HEK293 (cell line): ENCODE measurements around the gene WDR1.

Experiments used
- CTCF ChIA-PET: fragments of 350-600 bp; formaldehyde crosslinking; extraction: SDS; loops from one replicate; lab custom pipeline; 2021; ENCODE audit warnings: antibody characterized with exemption; lab: Yijun Ruan, JAX
- POLR2A ChIA-PET: fragments of 300-600 bp; formaldehyde crosslinking; extraction: SDS; loops from one replicate; lab custom pipeline; 2020; ENCODE audit warnings: antibody characterized with exemption, inconsistent platforms; lab: Yijun Ruan, JAX
- H3K27ac ChIP-seq: fragments of 200-500 bp; sonication (Bioruptor generic); 2 replicates; pipeline ENCODE4 v1.5.1; 2014; ENCODE audit warnings: low read depth, low read length, control low read depth, inconsistent platforms; ENCODE audit errors: extremely low read depth
- H3K36me3 ChIP-seq, 2 experiments: fragments of 200-500 bp in 1 of 2; sonication (Bioruptor generic) in 1 of 2; 1 replicate in 1 of 2; 2 replicates in 1 of 2; pipeline ENCODE4 v1.5.1; 2014 to 2017; ENCODE audit warnings: inconsistent platforms in 2 of 2, low read length in 2 of 2; ENCODE audit not compliant: control insufficient read depth in 2 of 2, insufficient read depth in 1 of 2
- H3K4me1 ChIP-seq: fragments of 200-500 bp; sonication (Bioruptor generic); 2 replicates; pipeline ENCODE4 v1.5.1; 2014; ENCODE audit warnings: mild to moderate bottlenecking, low read length, inconsistent platforms; ENCODE audit not compliant: control insufficient read depth, insufficient read depth
- H3K4me3 ChIP-seq: 2 replicates; pipeline ENCODE4 v1.5.1; 2011; ENCODE audit warnings: low read depth, mild to moderate bottlenecking, control low read depth, low read length, moderate library complexity
- H3K9me3 ChIP-seq: fragments of 200-500 bp; sonication (Bioruptor generic); 2 replicates; pipeline ENCODE4 v1.5.1; 2014; ENCODE audit warnings: low read depth, low read length, inconsistent platforms; ENCODE audit not compliant: control insufficient read depth, insufficient read depth
- HOXC10 ChIP-seq: sonication (generic); formaldehyde crosslinking; IDR thresholded peaks from 2 replicates; pipeline ENCODE4 v1.8.1; 2023; ENCODE audit warnings: mild to moderate bottlenecking, missing genetic modification reagents
- MEIS1 ChIP-seq: sonication (generic); formaldehyde crosslinking; IDR thresholded peaks from 2 replicates; pipeline ENCODE4 v1.8.1; 2022; ENCODE audit warnings: missing genetic modification reagents, mild to moderate bottlenecking, borderline replicate concordance
- ZEB2 ChIP-seq: fragments of 450-650 bp; formaldehyde crosslinking; IDR thresholded peaks from 2 replicates; pipeline ENCODE4 v1.5.1; 2016; ENCODE audit warnings: missing biosample characterization, missing genetic modification characterization
- ZFP37 ChIP-seq: fragments of 450-650 bp; formaldehyde crosslinking; IDR thresholded peaks from 2 replicates; pipeline ENCODE4 v1.5.1; 2016; ENCODE audit warnings: missing biosample characterization, missing genetic modification characterization
- ZNF112 ChIP-seq: fragments of 450-650 bp; formaldehyde crosslinking; IDR thresholded peaks from 2 replicates; pipeline ENCODE4 v1.5.0; 2017; ENCODE audit warnings: missing biosample characterization, missing genetic modification characterization
- ZNF146 ChIP-seq: fragments of 450-650 bp; formaldehyde crosslinking; IDR thresholded peaks from 2 replicates; pipeline ENCODE4 v1.5.1; 2016; ENCODE audit warnings: missing biosample characterization, missing genetic modification characterization
- ZNF184 ChIP-seq: fragments of 450-650 bp; IDR thresholded peaks from 2 replicates; pipeline ENCODE4 v1.5.1; 2018; ENCODE audit warnings: missing biosample characterization, mild to moderate bottlenecking, missing genetic modification characterization
- ZNF530 ChIP-seq: fragments of 450-650 bp; formaldehyde crosslinking; IDR thresholded peaks from 2 replicates; pipeline ENCODE4 v1.5.1; 2016; ENCODE audit warnings: low read depth, missing biosample characterization, missing genetic modification characterization
- ZNF596 ChIP-seq: fragments of 450-650 bp; IDR thresholded peaks from 2 replicates; pipeline ENCODE4 v1.5.0; 2018; ENCODE audit warnings: missing biosample characterization, mild to moderate bottlenecking, missing genetic modification characterization, moderate library complexity
- ZNF623 ChIP-seq: fragments of 450-650 bp; formaldehyde crosslinking; IDR thresholded peaks from 2 replicates; pipeline ENCODE4 v1.5.1; 2016; ENCODE audit warnings: missing biosample characterization, missing genetic modification characterization
- ZNF701 ChIP-seq: fragments of 450-650 bp; formaldehyde crosslinking; IDR thresholded peaks from 2 replicates; pipeline ENCODE4 v1.5.1; 2016; ENCODE audit warnings: missing biosample characterization, missing genetic modification characterization
- ZNF837 ChIP-seq: fragments of 450-650 bp; formaldehyde crosslinking; IDR thresholded peaks from 2 replicates; pipeline ENCODE4 v1.5.1; 2016; ENCODE audit warnings: missing biosample characterization, missing genetic modification characterization
- ZSCAN16 ChIP-seq: fragments of 450-650 bp; formaldehyde crosslinking; IDR thresholded peaks from 2 replicates; pipeline ENCODE4 v1.5.1; 2016; ENCODE audit warnings: missing biosample characterization, missing genetic modification characterization
- TF ChIP-seq, protein P1 (sequence below): fragments of 450-650 bp; formaldehyde crosslinking; optimal IDR thresholded peaks from 2 replicates; pipeline ENCODE3; 2016; ENCODE audit warnings: missing biosample characterization, mild to moderate bottlenecking, missing genetic modification characterization
- TF ChIP-seq, protein P2 (sequence below): fragments of 450-650 bp; formaldehyde crosslinking; IDR thresholded peaks from 2 replicates; pipeline ENCODE4; 2016; ENCODE audit warnings: missing biosample characterization, missing genetic modification characterization
- TF ChIP-seq, protein P3 (sequence below): fragments of 450-650 bp; formaldehyde crosslinking; conservative IDR thresholded peaks from 2 replicates; pipeline ENCODE4 v1.5.1; 2016; ENCODE audit warnings: low read depth, missing biosample characterization, missing genetic modification characterization
- TF ChIP-seq, protein P4 (sequence below): fragments of 450-650 bp; formaldehyde crosslinking; IDR thresholded peaks from 2 replicates; pipeline ENCODE4 v1.5.1; 2017; ENCODE audit warnings: missing biosample characterization, missing genetic modification characterization
- TF ChIP-seq, protein P5 (sequence below): fragments of 450-650 bp; formaldehyde crosslinking; IDR thresholded peaks from 2 replicates; pipeline ENCODE4 v1.5.1; 2017; ENCODE audit warnings: missing biosample characterization, missing genetic modification characterization

Gene WDR1

DNA sequence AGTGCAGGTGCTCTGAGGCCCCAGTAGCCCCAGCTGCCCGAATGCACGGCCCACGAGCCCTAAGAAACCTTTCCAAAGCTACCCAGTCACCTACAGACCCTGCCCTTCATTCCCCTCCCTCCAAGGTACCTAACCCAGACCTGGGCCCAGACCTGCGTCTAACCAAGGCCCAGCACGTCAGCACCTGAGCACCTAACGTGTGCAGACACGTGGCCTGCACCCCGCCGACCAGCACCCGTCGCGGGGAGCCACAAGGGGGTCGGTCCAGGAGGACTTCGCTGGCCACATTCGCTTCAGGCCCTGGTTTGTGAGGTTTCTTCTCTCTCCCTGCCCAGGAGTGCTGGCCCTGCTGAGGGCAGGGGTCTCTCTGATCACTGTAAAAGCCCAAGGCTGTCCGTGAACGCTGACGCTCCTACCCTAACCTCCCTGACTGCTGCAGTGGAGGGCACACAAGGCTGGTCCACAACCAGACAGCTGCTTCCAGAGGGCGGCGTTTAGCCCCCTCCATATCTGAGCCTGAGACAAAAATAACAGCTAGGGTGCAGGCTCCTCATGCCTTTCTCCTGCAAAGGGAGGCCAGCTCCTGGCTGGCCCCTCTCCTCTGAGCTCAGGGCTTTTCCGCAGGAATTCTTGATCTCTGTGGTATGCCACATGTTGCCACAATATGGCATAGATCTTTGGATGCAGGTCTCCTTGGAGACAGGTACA, 31.8 kb downstream of the WDR1 start:
- CTCF ChIA-PET = no interaction called here
- TF ChIP-seq HOXC10 (CRISPR knock-in tag) = no peak
- no peak for TF ChIP-seq ZFP37
- no peak for TF ChIP-seq ZNF530 (tag by site-specific recombination)
- TF ChIP-seq, protein P1, sequence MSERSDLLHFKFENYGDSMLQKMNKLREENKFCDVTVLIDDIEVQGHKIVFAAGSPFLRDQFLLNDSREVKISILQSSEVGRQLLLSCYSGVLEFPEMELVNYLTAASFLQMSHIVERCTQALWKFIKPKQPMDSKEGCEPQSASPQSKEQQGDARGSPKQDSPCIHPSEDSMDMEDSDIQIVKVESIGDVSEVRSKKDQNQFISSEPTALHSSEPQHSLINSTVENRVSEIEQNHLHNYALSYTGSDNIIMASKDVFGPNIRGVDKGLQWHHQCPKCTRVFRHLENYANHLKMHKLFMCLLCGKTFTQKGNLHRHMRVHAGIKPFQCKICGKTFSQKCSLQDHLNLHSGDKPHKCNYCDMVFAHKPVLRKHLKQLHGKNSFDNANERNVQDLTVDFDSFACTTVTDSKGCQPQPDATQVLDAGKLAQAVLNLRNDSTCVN = no peak
- no peak for TF ChIP-seq ZNF701 (tag by site-specific recombination)
- TF ChIP-seq ZNF184 (tag by site-specific recombination) = no peak
- TF ChIP-seq ZNF112 (tag by site-specific recombination) = no peak
- no peak for TF ChIP-seq ZSCAN16
- TF ChIP-seq, protein P2, sequence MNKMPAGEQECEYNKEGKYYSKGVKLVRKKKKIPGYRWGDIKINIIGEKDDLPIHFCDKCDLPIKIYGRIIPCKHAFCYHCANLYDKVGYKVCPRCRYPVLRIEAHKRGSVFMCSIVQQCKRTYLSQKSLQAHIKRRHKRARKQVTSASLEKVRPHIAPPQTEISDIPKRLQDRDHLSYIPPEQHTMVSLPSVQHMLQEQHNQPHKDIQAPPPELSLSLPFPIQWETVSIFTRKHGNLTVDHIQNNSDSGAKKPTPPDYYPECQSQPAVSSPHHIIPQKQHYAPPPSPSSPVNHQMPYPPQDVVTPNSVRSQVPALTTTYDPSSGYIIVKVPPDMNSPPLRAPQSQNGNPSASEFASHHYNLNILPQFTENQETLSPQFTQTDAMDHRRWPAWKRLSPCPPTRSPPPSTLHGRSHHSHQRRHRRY (tag by site-specific recombination) = no peak
- TF ChIP-seq, protein P3, sequence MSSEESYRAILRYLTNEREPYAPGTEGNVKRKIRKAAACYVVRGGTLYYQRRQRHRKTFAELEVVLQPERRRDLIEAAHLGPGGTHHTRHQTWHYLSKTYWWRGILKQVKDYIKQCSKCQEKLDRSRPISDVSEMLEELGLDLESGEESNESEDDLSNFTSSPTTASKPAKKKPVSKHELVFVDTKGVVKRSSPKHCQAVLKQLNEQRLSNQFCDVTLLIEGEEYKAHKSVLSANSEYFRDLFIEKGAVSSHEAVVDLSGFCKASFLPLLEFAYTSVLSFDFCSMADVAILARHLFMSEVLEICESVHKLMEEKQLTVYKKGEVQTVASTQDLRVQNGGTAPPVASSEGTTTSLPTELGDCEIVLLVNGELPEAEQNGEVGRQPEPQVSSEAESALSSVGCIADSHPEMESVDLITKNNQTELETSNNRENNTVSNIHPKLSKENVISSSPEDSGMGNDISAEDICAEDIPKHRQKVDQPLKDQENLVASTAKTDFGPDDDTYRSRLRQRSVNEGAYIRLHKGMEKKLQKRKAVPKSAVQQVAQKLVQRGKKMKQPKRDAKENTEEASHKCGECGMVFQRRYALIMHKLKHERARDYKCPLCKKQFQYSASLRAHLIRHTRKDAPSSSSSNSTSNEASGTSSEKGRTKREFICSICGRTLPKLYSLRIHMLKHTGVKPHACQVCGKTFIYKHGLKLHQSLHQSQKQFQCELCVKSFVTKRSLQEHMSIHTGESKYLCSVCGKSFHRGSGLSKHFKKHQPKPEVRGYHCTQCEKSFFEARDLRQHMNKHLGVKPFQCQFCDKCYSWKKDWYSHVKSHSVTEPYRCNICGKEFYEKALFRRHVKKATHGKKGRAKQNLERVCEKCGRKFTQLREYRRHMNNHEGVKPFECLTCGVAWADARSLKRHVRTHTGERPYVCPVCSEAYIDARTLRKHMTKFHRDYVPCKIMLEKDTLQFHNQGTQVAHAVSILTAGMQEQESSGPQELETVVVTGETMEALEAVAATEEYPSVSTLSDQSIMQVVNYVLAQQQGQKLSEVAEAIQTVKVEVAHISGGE (tag by site-specific recombination) = no peak
- TF ChIP-seq ZNF146 (tag by site-specific recombination) = no peak
- TF ChIP-seq, protein P4, sequence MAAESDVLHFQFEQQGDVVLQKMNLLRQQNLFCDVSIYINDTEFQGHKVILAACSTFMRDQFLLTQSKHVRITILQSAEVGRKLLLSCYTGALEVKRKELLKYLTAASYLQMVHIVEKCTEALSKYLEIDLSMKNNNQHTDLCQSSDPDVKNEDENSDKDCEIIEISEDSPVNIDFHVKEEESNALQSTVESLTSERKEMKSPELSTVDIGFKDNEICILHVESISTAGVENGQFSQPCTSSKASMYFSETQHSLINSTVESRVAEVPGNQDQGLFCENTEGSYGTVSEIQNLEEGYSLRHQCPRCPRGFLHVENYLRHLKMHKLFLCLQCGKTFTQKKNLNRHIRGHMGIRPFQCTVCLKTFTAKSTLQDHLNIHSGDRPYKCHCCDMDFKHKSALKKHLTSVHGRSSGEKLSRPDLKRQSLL (tag by site-specific recombination) = no peak
- TF ChIP-seq, protein P5, sequence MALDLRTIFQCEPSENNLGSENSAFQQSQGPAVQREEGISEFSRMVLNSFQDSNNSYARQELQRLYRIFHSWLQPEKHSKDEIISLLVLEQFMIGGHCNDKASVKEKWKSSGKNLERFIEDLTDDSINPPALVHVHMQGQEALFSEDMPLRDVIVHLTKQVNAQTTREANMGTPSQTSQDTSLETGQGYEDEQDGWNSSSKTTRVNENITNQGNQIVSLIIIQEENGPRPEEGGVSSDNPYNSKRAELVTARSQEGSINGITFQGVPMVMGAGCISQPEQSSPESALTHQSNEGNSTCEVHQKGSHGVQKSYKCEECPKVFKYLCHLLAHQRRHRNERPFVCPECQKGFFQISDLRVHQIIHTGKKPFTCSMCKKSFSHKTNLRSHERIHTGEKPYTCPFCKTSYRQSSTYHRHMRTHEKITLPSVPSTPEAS = no peak
- no peak for TF ChIP-seq MEIS1
- TF ChIP-seq ZNF623 (tag by site-specific recombination) = no peak
- no peak for TF ChIP-seq ZEB2 (tag by site-specific recombination)
- TF ChIP-seq ZNF596 (tag by site-specific recombination) = no peak
- no peak for TF ChIP-seq ZNF837 (tag by site-specific recombination)
- Histone ChIP-seq H3K4me1 (no peaks in the 10 kb centered on the region), H3K9me3 (no peaks in the 10 kb centered on the region), H3K36me3 (peaks cover 0 to 98% of the 10 kb centered on the region in 2 experiments; a peak in 1 of 3 replicates), H3K27ac (no peak overlapping the region), H3K4me3 (no peak overlapping the region)
- POLR2A ChIA-PET = no interaction called here
